Measurements from ENCODE around the gene NPAS3.

DNA sequence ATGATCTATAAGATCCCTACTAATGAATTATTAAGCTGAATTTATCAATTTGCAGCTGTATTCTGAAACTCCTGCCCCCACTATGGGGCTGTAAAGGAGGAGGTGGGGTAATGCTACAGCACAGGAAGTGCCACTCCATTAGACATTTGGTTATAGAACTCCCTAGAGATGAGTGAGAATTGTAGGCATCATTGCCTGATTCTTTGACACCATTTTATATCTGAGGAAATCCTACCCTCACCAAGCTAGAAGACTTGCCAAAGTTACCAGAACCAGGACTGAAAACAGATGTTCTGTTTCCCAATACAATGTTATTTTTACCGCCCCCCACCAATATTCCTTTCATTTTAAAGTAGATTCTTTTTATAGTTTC lies 829.8 kb downstream of the NPAS3 start:
- TF ChIP-seq, protein P1, sequence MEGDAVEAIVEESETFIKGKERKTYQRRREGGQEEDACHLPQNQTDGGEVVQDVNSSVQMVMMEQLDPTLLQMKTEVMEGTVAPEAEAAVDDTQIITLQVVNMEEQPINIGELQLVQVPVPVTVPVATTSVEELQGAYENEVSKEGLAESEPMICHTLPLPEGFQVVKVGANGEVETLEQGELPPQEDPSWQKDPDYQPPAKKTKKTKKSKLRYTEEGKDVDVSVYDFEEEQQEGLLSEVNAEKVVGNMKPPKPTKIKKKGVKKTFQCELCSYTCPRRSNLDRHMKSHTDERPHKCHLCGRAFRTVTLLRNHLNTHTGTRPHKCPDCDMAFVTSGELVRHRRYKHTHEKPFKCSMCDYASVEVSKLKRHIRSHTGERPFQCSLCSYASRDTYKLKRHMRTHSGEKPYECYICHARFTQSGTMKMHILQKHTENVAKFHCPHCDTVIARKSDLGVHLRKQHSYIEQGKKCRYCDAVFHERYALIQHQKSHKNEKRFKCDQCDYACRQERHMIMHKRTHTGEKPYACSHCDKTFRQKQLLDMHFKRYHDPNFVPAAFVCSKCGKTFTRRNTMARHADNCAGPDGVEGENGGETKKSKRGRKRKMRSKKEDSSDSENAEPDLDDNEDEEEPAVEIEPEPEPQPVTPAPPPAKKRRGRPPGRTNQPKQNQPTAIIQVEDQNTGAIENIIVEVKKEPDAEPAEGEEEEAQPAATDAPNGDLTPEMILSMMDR (conservative IDR thresholded peaks at IDR 0.05; ENCODE audit: low read length) = no peak
- no peak for TF ChIP-seq EZH2phosphoT487 (IDR thresholded peaks at IDR 0.05; ENCODE audit: borderline replicate concordance, low read depth, low read length)
